ENCODE results near the gene NBAS. TPM values are rescaled to one million over a fixed set of nuclear protein-coding genes. Genes with fewer than 3 reads are reported as not detected.

NBAS gene
- total and polyA plus RNA-seq, 8 donors = 26.6 to 36.7 (median 31.1) TPM

- H3K27ac ChIP-seq = no peak overlapping the region
- H3K27me3 ChIP-seq = no peaks in the 10 kb centered on the region
- intact Hi-C loops (cut with DNase I) = no loop called here
- H3K4me3 ChIP-seq = no peak overlapping the region
- DNase-seq = no peak
- peaks cover 7 to 19% (median 18%) of the 10 kb centered on the region in 3 donors for H3K4me1 ChIP-seq
- H3K9me3 ChIP-seq = no peaks in the 10 kb centered on the region
- FAIRE-seq = no peak
- H3K36me3 ChIP-seq = peaks cover 0 to 41% (median 4%) of the 10 kb centered on the region in 3 donors
- 51 to 57% methylated on average over 5 of the region's 5 CpGs for WGBS, 2 donors
- ATAC-seq = no peak
- no peak for TF ChIP-seq CTCF (IDR thresholded peaks at IDR 0.05)
Measured at GRCh38 chr2:15594291-15595256, 33.4 kb upstream of the NBAS start.

- FAIRE-seq = no peak
- H3K9me3 ChIP-seq = no peaks in the 10 kb centered on the region
- WGBS, 2 donors = 50 to 60% methylated on average over 3 of the region's 3 CpGs
- no peak for ATAC-seq
- no peaks in the 10 kb centered on the region for H3K27me3 ChIP-seq
- DNase-seq = no peak
- no peak for TF ChIP-seq CTCF (IDR thresholded peaks at IDR 0.05)
- H3K36me3 ChIP-seq = peaks cover 0 to 30% (median 4%) of the 10 kb centered on the region in 3 donors
- H3K27ac ChIP-seq = no peak overlapping the region
- peaks cover 7 to 19% (median 18%) of the 10 kb centered on the region in 3 donors for H3K4me1 ChIP-seq
- H3K4me3 ChIP-seq = peak overlapping the region in 1 of 4 donors; percentile 97
- intact Hi-C loops (cut with DNase I) = no loop called here
Measured at GRCh38 chr2:15593327-15593705, 32.2 kb upstream of the NBAS start.

GRCh38 chr2:15591692-15592463 lies 30.7 kb upstream of the NBAS start, which contains the start of gene DDX1:
TSS of gene DDX1 (plus strand) at chr2:15591868. CDS start at chr2:15591934, 66 bp downstream.
- DNase-seq (peak; percentile 79 to 96 (median 88)), ATAC-seq (peak; percentile 97 to 99 (median 98)), FAIRE-seq (no peak)
- 0% methylated on average over 61 to 68 of the region's 68 CpGs for WGBS, 2 donors
- Histone ChIP-seq H3K9me3 (no peaks in the 10 kb centered on the region), H3K4me3 (peak within 1 kb of the TSS; percentile 88 to 99 (median 94)), H3K27me3 (no peaks in the 10 kb centered on the region), H3K4me1 (peaks cover 7 to 19% (median 18%) of the 10 kb centered on the region in 3 donors), H3K27ac (peak within 1 kb of the TSS; percentile 83 to 95 (median 88)), H3K36me3 (peaks cover 0 to 15% (median 4%) of the 10 kb centered on the region in 3 donors)
- intact Hi-C loops (cut with DNase I) = no loop called here
- no peak for TF ChIP-seq CTCF (IDR thresholded peaks at IDR 0.05)

- Histone ChIP-seq H3K4me1 (peaks cover 7 to 19% (median 18%) of the 10 kb centered on the region in 3 donors), H3K9me3 (no peaks in the 10 kb centered on the region), H3K4me3 (peak overlapping the region; percentile 88 to 99 (median 94)), H3K27ac (peak overlapping the region; percentile 83 to 95 (median 88)), H3K36me3 (peaks cover 0 to 10% (median 4%) of the 10 kb centered on the region in 3 donors), H3K27me3 (no peaks in the 10 kb centered on the region)
- no peak for TF ChIP-seq CTCF (IDR thresholded peaks at IDR 0.05)
- FAIRE-seq (no peak), DNase-seq (no peak), ATAC-seq (peak in 2 of 4 donors; percentile 35 to 51)
- 18 to 21% methylated on average over 7 of the region's 7 CpGs for WGBS, 2 donors
- intact Hi-C loops (cut with DNase I) = no loop called here
Measured at GRCh38 chr2:15591373-15591691, 30.2 kb upstream of the NBAS start.
